NCI-H82 treated with DMSO at 0.1 percent for 48 hours (cell line): ENCODE measurements around the gene DHRS3.

Experiments used
- DNase-seq: peaks from one replicate; lab custom pipeline; 2025; ENCODE audit not compliant: unreplicated experiment; lab: John Stamatoyannopoulos, UW

The DHRS3 gene

GRCh38 chr1:12519693-12520364 is 98.2 kb downstream of the DHRS3 start:
- no peak for DNase-seq

- DNase-seq = no peak
These were observed 98.9 kb downstream of the DHRS3 start for GRCh38 chr1:12518931-12519692.
